GM12878 (cell line): ENCODE measurements around the gene TLR9. TPM values are rescaled to one million over a fixed set of nuclear protein-coding genes. Genes with fewer than 3 reads are reported as not detected.

Experiments
- ATF2 ChIP-seq: IDR thresholded peaks from 2 replicates; pipeline ENCODE4 v1.6.1; 2012; ENCODE audit warnings: low read length, inconsistent platforms
- ATF7 ChIP-seq: fragments of 450-650 bp; IDR thresholded peaks from 2 replicates; pipeline ENCODE4 v1.6.1; 2016; ENCODE audit warnings: low read depth, mild to moderate bottlenecking
- BHLHE40 ChIP-seq, 2 experiments: fragments of 450-650 bp in 1 of 2; IDR thresholded peaks; 2 replicates each; pipeline ENCODE4 v1.6.1; 2011 to 2017; ENCODE audit warnings: low read depth in 2 of 2, borderline replicate concordance in 1 of 2, improper control_type of control experiment in 1 of 2, low read length in 1 of 2, mild to moderate bottlenecking in 1 of 2
- CHD2 ChIP-seq: IDR thresholded peaks from 2 replicates; pipeline ENCODE4 v1.6.1; 2011; ENCODE audit warnings: low read depth, low read length, improper control_type of control experiment, borderline replicate concordance
- GABPA ChIP-seq: IDR thresholded peaks from 2 replicates; pipeline ENCODE4 v1.6.1; 2014; ENCODE audit warnings: antibody characterized with exemption, low read depth, mild to moderate bottlenecking, inconsistent platforms
- IKZF2 ChIP-seq, 2 experiments: fragments of 450-650 bp; IDR thresholded peaks; 2 replicates each; pipeline ENCODE4 v1.6.1; 2017; ENCODE audit warnings: mild to moderate bottlenecking in 2 of 2, moderate library complexity in 2 of 2
- LARP7 ChIP-seq: fragments of 450-650 bp; IDR thresholded peaks from 2 replicates; pipeline ENCODE4 v1.6.1; 2017; ENCODE audit warnings: mild to moderate bottlenecking
- NR2C2 ChIP-seq: IDR thresholded peaks from 2 replicates; pipeline ENCODE4 v1.6.1; 2011; ENCODE audit warnings: borderline replicate concordance, low read depth; ENCODE audit not compliant: control insufficient read depth, insufficient read length
- NR2F1 ChIP-seq: fragments of 450-650 bp; conservative IDR thresholded peaks from 2 replicates; pipeline ENCODE4 v1.6.1; 2017; ENCODE audit warnings: mild to moderate bottlenecking
- PML ChIP-seq: IDR thresholded peaks from 2 replicates; pipeline ENCODE4 v1.6.1; 2012; ENCODE audit warnings: low read length, inconsistent platforms
- RAD21 ChIP-seq: IDR thresholded peaks from 2 replicates; pipeline ENCODE4 v1.6.1; 2011; ENCODE audit warnings: mild to moderate bottlenecking, low read depth, low read length, moderate library complexity; ENCODE audit not compliant: insufficient read depth
- RBBP5 ChIP-seq: fragments of 200-600 bp; sonication (generic); conservative IDR thresholded peaks from 2 replicates; pipeline ENCODE4 v1.6.1; 2016
- SMAD1 ChIP-seq: fragments of 450-650 bp; IDR thresholded peaks from 2 replicates; pipeline ENCODE4 v1.6.1; 2018; ENCODE audit warnings: mild to moderate bottlenecking, low read depth; ENCODE audit not compliant: partially characterized antibody
- SRF ChIP-seq, 2 experiments: IDR thresholded peaks; 2 replicates each; pipeline ENCODE4 v1.6.1; 2011; ENCODE audit warnings: low read depth in 2 of 2, low read length in 2 of 2, mild to moderate bottlenecking in 1 of 2, moderate library complexity in 1 of 2
- ZNF384 ChIP-seq: IDR thresholded peaks from 2 replicates; pipeline ENCODE4 v1.6.1; 2012; ENCODE audit warnings: low read depth, mild to moderate bottlenecking, low read length, improper control_type of control experiment, borderline replicate concordance
- polyA plus RNA-seq, 11 experiments: library from polyadenylated mRNA; depleted of rRNA in 4 of 11; unstranded in 6 of 11; stranded (reverse) in 5 of 11; fragments of >200 nt; fragmentation: Nextera tagmentation in 4 of 11; fragmentation: Illumina TruSeq in 1 of 11; extraction: Ambion mirVana in 4 of 11; extraction: Trizol in 1 of 11; gene quantifications; 1 replicate in 1 of 11; 2 replicates in 10 of 11; pipeline versions ENCODE4 v1.2.1 to v1.2.3, GENCODE V29; 2011 to 2016; ENCODE audit warnings: inconsistent platforms in 2 of 11, missing spikeins in 2 of 11, low read depth in 1 of 11
- total RNA-seq, 4 experiments: library from RNA; depleted of rRNA in 3 of 4; stranded (reverse); fragments of >200 nt in 3 of 4; fragmentation: Illumina TruSeq in 1 of 4; extraction: Trizol in 1 of 4; gene quantifications; 2 replicates each; pipeline versions ENCODE4 v1.2.1 to v1.2.3, GENCODE V29; 2013 to 2021
- TF ChIP-seq, protein P1 (sequence below): fragments of 450-650 bp; IDR thresholded peaks from 2 replicates; pipeline ENCODE4 v1.6.1; 2017; ENCODE audit warnings: low read depth, mild to moderate bottlenecking, moderate library complexity
- TF ChIP-seq, protein P2 (sequence below): fragments of 450-650 bp; IDR thresholded peaks from 2 replicates; pipeline ENCODE4 v1.6.1; 2017; ENCODE audit warnings: mild to moderate bottlenecking, moderate library complexity
- TF ChIP-seq, protein P3 (sequence below): fragments of 450-650 bp; formaldehyde crosslinking; IDR thresholded peaks from 2 replicates; pipeline ENCODE4 v1.5.0; 2022; ENCODE audit warnings: mild to moderate bottlenecking, missing genetic modification characterization

TLR9 gene
- total and polyA plus RNA-seq, 10 of the 15 experiments (the other 5 are each of a cell fraction or from before 2014, with no cell fraction given), result 0.10 to 4.8 (median 0.53) TPM; not detected in 1

DNA sequence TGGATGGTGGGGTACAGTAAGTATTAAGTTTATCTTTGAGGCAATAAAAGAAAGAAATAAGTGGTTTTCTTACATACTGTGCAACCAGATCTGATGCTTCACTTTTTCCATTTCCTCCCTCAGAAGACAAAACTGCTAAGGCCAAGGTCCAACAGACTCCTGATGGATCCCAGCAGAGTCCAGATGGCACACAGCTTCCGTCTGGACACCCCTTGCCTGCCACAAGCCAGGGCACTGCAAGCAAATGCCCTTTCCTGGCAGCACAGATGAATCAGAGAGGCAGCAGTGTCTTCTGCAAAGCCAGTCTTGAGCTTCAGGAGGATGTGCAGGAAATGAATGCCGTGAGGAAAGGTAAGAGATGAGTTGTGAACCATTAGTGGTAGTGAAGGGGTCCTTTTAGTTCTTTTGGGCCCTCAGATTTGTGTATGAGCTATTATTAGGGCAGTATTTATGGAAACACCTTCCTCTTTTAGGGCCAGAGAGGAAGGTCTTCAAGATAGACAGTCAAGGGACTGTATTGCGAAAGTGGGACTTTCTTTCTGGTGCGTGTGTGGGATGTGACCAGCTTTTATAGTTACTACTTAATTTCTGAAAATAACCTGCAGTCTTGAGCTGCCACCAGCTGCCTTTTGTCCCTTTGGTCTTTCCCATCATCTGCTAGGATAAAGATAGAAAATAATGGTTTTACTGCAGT, 22.9 kb downstream of the TLR9 start (continued):
- TF ChIP-seq GABPA (no peak), SMAD1 (no peak), NR2F1 (no peak), PML (no peak), CHD2 (no peak), ZNF384 (no peak), ATF7 (no peak), RAD21 (no peak), NR2C2 (no peak), IKZF2 (IDR thresholded peaks at IDR 0.05) (peak; percentile 41 to 43; a peak in 1 of 4 replicates), LARP7 (no peak), SRF (IDR thresholded peaks at IDR 0.05; ENCODE audit: low read depth in 2 of 2, low read length in 2 of 2) (no peak), BHLHE40 (IDR thresholded peaks at IDR 0.05; ENCODE audit: borderline replicate concordance in 1 of 2, low read depth in 2 of 2, low read length in 1 of 2) (no peak), ATF2 (0 out of 2 replicates have a peak, but pooled peaks have one; percentile 1), RBBP5 (no peak)
- TF ChIP-seq, protein P1, sequence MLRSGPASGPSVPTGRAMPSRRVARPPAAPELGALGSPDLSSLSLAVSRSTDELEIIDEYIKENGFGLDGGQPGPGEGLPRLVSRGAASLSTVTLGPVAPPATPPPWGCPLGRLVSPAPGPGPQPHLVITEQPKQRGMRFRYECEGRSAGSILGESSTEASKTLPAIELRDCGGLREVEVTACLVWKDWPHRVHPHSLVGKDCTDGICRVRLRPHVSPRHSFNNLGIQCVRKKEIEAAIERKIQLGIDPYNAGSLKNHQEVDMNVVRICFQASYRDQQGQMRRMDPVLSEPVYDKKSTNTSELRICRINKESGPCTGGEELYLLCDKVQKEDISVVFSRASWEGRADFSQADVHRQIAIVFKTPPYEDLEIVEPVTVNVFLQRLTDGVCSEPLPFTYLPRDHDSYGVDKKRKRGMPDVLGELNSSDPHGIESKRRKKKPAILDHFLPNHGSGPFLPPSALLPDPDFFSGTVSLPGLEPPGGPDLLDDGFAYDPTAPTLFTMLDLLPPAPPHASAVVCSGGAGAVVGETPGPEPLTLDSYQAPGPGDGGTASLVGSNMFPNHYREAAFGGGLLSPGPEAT, result peak; percentile 37; the same call in 1 of the 2 replicates
- TF ChIP-seq, protein P2, sequence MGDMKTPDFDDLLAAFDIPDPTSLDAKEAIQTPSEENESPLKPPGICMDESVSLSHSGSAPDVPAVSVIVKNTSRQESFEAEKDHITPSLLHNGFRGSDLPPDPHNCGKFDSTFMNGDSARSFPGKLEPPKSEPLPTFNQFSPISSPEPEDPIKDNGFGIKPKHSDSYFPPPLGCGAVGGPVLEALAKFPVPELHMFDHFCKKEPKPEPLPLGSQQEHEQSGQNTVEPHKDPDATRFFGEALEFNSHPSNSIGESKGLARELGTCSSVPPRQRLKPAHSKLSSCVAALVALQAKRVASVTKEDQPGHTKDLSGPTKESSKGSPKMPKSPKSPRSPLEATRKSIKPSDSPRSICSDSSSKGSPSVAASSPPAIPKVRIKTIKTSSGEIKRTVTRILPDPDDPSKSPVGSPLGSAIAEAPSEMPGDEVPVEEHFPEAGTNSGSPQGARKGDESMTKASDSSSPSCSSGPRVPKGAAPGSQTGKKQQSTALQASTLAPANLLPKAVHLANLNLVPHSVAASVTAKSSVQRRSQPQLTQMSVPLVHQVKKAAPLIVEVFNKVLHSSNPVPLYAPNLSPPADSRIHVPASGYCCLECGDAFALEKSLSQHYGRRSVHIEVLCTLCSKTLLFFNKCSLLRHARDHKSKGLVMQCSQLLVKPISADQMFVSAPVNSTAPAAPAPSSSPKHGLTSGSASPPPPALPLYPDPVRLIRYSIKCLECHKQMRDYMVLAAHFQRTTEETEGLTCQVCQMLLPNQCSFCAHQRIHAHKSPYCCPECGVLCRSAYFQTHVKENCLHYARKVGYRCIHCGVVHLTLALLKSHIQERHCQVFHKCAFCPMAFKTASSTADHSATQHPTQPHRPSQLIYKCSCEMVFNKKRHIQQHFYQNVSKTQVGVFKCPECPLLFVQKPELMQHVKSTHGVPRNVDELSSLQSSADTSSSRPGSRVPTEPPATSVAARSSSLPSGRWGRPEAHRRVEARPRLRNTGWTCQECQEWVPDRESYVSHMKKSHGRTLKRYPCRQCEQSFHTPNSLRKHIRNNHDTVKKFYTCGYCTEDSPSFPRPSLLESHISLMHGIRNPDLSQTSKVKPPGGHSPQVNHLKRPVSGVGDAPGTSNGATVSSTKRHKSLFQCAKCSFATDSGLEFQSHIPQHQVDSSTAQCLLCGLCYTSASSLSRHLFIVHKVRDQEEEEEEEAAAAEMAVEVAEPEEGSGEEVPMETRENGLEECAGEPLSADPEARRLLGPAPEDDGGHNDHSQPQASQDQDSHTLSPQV, result no peak
- TF ChIP-seq, protein P3, sequence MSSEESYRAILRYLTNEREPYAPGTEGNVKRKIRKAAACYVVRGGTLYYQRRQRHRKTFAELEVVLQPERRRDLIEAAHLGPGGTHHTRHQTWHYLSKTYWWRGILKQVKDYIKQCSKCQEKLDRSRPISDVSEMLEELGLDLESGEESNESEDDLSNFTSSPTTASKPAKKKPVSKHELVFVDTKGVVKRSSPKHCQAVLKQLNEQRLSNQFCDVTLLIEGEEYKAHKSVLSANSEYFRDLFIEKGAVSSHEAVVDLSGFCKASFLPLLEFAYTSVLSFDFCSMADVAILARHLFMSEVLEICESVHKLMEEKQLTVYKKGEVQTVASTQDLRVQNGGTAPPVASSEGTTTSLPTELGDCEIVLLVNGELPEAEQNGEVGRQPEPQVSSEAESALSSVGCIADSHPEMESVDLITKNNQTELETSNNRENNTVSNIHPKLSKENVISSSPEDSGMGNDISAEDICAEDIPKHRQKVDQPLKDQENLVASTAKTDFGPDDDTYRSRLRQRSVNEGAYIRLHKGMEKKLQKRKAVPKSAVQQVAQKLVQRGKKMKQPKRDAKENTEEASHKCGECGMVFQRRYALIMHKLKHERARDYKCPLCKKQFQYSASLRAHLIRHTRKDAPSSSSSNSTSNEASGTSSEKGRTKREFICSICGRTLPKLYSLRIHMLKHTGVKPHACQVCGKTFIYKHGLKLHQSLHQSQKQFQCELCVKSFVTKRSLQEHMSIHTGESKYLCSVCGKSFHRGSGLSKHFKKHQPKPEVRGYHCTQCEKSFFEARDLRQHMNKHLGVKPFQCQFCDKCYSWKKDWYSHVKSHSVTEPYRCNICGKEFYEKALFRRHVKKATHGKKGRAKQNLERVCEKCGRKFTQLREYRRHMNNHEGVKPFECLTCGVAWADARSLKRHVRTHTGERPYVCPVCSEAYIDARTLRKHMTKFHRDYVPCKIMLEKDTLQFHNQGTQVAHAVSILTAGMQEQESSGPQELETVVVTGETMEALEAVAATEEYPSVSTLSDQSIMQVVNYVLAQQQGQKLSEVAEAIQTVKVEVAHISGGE (CRISPR knock-in tag), result no peak
